C4-2B (cell line): ENCODE data around the gene SPNS2.
A peak's percentile ranks its signal among the peaks of the same experiment; 100 is the strongest.

Experiments
- H3K27ac ChIP-seq: fragments of 450-650 bp; 2 replicates; pipeline ENCODE4 v1.5.1; 2017
- ZFX ChIP-seq: fragments of 450-650 bp; IDR thresholded peaks from 2 replicates; pipeline ENCODE4 v1.6.1; 2017
- TF ChIP-seq, protein P1 (sequence below): fragments of 450-650 bp; conservative IDR thresholded peaks from 2 replicates; pipeline ENCODE4 v1.5.1; 2017; ENCODE audit warnings: mild to moderate bottlenecking

The SPNS2 gene

GRCh38 chr17:4480929-4481898 is 17.5 kb upstream of the SPNS2 start:
- no peak overlapping the region for H3K27ac ChIP-seq
- TF ChIP-seq, protein P1, sequence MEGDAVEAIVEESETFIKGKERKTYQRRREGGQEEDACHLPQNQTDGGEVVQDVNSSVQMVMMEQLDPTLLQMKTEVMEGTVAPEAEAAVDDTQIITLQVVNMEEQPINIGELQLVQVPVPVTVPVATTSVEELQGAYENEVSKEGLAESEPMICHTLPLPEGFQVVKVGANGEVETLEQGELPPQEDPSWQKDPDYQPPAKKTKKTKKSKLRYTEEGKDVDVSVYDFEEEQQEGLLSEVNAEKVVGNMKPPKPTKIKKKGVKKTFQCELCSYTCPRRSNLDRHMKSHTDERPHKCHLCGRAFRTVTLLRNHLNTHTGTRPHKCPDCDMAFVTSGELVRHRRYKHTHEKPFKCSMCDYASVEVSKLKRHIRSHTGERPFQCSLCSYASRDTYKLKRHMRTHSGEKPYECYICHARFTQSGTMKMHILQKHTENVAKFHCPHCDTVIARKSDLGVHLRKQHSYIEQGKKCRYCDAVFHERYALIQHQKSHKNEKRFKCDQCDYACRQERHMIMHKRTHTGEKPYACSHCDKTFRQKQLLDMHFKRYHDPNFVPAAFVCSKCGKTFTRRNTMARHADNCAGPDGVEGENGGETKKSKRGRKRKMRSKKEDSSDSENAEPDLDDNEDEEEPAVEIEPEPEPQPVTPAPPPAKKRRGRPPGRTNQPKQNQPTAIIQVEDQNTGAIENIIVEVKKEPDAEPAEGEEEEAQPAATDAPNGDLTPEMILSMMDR, result no peak
- no peak for TF ChIP-seq ZFX

- peak overlapping the region; percentile 69 for H3K27ac ChIP-seq
- TF ChIP-seq, protein P1, result no peak
- TF ChIP-seq ZFX, result no peak
These were observed 16.2 kb upstream of the SPNS2 start for GRCh38 chr17:4482338-4483011.

DNA sequence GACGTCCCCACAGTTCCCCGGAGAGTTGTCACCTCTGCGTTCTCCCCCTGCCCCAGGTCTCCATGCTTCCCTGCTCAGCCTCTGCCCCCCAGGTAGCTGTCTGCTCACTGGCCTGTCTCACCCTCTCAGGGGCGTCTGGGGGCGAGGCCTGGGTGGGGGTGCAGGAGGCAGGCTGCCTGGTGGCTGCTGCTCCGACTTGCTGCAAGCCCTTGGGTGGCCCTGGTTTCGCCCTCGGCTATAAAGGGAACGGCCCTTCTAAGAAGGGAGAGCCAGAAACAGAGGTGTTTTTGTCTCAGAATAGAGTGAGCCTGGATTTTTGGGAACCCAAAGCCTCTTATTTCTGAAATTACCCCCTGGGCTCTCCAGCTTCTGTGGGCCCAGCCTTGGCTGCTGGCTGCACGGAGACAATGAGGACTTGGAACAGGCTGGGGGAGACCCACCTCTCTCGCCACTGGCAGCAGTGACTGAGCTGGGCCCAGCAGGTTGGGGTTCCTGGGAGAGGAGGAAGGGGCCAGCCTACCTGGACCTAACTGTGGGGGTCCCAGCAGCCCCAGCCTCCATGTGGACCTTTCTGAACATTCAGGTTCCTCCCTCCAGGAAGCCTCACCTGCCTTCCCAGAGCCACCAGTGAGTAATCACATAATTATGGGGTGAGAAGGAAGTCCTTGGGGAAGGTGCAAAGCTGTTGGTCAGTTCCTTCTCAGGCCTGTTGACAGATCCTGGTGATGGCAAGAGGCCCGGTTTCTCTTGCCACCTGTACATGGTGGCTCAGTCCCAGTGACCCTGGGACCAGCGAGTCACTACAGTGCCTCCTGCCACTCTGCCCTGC is 15.5 kb upstream of the SPNS2 start:
- H3K27ac ChIP-seq, result peak overlapping the region; percentile 69
- no peak for TF ChIP-seq ZFX
- TF ChIP-seq, protein P1, result no peak

GRCh38 chr17:4485676-4486646 is 12.7 kb upstream of the SPNS2 start:
- no peak overlapping the region for H3K27ac ChIP-seq
- TF ChIP-seq, protein P1, result no peak
- TF ChIP-seq ZFX, result no peak

DNA sequence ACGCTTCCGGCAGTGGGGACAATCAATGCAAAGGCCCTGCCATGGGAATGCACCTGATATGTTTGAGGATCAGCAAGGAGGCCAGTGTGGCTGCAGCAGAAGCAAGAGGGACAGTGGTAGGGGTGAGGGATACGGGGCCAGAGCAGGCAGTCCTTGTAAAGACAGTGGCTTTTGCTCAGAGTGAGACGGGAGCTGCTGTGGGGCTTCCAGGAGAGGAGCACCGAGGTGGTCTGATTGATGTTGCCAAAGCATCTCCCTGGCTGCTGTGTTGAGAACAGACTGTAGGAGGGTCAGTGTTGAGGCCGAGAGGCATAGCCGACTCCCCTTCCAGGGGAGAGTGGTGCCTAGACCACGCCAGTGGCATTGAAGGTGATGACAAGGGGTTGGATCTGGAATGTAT is 11.4 kb upstream of the SPNS2 start:
- no peak overlapping the region for H3K27ac ChIP-seq
- no peak for TF ChIP-seq ZFX
- TF ChIP-seq, protein P1, result no peak

- TF ChIP-seq, protein P1, result no peak
- TF ChIP-seq ZFX, result no peak
- no peak overlapping the region for H3K27ac ChIP-seq
These were observed 10.6 kb upstream of the SPNS2 start for GRCh38 chr17:4487820-4488716.
